ENCODE results near the gene GMEB2. TPM values are rescaled to one million over a fixed set of nuclear protein-coding genes. Genes with fewer than 3 reads are reported as not detected.
A peak's percentile ranks its signal among the peaks of the same experiment; 100 is the strongest.
"Not testable (repeated sequence)": the region's sequence is repeated elsewhere in the genome, so short reads cannot be mapped to it uniquely, and the experiment has no call there.

Gene GMEB2
- total RNA-seq, 1 experiment from 2014 or later, result 15.0 TPM

GRCh38 chr20:63617092-63617875 is 9.6 kb downstream of the GMEB2 start:
- no peak for DNase-seq (ENCODE audit: low spot score)

DNA sequence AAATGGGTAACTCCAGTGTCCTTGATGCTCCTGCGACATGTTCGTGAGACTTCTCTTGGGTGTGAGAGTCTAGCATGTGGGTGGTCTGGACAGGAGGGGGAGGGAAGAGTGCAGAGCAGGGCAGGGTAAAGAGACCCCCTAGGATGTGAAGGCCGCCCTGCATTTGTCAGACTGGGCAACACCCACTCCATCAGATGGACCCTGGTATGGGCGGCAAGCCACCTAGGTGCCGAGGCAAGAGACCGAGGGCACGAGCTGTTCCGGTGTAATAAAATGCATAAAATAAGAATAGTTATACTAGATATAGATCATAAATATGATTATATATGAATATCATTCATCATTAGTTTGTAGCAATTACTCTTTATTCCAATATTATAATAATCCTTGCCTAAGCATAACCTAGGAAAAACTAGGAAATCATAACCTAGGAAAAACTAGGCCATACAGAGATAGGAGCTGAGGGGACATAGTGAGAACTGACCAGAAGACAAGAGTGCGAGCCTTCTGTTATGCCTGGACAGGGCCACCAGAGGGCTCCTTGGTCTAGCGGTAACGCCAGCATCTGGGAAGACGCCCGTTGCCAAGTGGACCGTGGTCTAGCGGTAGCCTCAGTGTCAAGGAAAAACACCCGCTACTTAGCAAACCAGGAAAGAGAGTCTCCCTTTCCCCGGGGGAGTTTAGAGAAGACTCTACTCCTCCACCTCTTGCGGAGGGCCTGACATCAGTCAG is 12.9 kb downstream of the GMEB2 start:
- not testable (repeated sequence) for DNase-seq (ENCODE audit: low spot score)

GRCh38 chr20:63612276-63612931 is 14.5 kb downstream of the GMEB2 start:
- DNase-seq (ENCODE audit: low spot score), result peak; percentile 46

DNA sequence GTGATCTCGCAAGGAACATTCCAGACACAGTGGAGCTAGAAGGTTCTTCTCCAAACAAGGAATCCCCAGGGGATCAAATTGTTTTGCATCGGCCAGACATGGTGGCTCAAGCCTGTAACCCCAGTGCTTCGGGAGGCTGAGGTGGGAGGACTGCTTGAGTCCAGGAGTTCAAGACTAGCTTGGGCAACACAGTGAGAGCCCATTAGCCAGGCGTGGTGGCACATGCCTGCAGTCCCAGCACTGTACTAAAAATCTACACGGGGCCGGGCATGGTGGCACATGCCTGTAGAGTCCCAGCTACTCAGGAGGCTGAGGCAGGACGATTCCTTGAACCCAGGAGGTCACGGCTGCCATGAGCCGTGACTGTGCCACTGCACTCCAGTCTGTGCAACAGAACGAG is 15.3 kb downstream of the GMEB2 start:
- DNase-seq (ENCODE audit: low spot score), result no peak

DNA sequence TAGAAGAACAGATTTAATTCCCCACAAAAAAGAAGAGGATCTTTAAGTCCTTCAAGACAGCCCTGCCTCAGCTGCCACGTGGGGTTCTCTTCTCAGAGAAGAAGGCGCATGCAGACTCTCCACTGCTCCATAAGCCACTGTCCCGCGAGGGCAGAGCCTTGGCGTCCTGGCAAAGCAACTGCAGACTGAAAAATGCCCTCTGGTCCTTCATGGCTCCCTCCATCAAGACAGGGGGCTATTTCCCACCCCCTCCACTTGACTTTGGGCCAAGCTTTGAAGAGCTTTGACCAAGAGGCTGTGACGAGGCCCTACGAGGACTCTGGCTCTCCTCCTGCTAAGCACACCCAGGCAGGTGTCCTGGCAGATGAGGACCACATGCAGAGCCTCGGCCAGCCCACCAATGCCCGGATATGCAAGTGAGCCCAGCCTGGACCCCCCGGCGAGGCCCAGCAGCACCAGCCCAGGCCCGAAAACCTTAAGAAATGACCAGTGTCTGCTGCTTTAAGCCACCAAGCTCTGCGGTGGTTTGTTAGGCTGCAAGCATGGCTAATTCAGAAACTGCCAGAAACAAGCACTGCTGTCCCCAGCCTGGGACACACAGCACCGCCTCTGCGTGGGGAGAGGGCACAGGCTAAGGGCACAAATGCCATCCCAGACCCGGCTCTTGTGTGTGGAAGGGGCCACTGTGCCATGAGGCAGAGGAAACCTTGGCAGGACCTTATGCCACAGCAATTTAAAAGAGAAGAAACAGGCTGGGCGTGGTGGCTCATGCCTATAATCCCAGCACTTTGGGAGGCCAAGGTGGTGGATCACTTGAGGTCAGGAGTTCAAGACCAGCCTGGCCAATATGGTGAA is 16.1 kb downstream of the GMEB2 start:
- no peak for DNase-seq (ENCODE audit: low spot score)

GRCh38 chr20:63606686-63607085 is 20.2 kb downstream of the GMEB2 start:
- no peak for DNase-seq (ENCODE audit: low spot score)

GRCh38 chr20:63602321-63602720 is 24.6 kb downstream of the GMEB2 start:
- no peak for DNase-seq (ENCODE audit: low spot score)

DNA sequence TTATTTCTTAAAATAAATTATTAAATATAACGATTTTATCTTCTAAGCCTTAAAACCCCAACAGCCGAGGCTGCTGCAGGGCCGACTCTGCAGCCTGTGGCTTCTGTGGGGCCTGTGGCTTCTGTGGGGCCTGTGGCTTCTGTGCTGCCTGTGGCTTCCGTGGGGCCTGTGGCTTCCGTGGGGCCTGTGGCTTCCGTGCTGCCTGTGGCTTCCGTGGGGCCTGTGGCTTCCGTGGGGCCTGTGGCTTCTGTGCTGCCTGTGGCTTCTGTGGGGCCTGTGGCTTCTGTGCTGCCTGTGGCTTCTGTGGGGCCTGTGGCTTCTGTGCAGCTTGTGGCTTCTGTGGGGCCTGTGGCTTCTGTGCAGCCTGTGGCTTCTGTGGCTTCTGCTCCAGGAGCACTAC is 25.2 kb downstream of the GMEB2 start:
- DNase-seq (ENCODE audit: low spot score), result not testable (repeated sequence)

DNA sequence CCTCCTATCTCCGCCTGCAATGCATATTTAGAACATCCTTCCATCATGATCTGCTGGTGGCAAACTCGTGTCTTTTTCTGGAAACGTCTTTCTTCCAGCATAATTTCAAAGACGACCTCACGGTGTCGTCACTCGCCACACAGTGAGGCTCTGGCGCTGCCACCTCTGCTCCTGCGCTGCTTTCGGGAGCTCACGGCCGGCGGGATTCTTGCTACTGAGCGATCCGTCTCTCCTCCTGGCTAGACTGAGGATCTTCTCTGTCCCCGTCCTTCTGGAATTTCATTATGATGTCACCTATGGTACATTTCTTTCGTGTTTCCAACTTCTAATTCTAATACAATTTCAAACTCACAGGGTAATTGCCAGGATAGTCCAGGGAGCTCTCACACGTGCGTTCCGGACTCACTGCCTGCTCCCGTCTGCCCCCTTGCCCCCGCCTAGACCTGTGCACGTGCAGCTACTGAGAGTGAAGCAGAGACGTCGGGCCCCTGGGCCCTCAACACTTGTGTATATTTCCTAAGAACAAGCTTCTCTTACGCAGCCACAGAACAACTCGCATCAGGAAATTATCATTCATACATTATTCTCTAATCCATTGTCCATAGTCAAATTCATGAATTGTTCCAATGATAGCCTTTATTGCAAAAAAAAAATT is 27.4 kb downstream of the GMEB2 start:
- no peak for DNase-seq (ENCODE audit: low spot score)

- DNase-seq (ENCODE audit: low spot score), result no peak
Measured at GRCh38 chr20:63598479-63599395, 28.2 kb downstream of the GMEB2 start.

DNA sequence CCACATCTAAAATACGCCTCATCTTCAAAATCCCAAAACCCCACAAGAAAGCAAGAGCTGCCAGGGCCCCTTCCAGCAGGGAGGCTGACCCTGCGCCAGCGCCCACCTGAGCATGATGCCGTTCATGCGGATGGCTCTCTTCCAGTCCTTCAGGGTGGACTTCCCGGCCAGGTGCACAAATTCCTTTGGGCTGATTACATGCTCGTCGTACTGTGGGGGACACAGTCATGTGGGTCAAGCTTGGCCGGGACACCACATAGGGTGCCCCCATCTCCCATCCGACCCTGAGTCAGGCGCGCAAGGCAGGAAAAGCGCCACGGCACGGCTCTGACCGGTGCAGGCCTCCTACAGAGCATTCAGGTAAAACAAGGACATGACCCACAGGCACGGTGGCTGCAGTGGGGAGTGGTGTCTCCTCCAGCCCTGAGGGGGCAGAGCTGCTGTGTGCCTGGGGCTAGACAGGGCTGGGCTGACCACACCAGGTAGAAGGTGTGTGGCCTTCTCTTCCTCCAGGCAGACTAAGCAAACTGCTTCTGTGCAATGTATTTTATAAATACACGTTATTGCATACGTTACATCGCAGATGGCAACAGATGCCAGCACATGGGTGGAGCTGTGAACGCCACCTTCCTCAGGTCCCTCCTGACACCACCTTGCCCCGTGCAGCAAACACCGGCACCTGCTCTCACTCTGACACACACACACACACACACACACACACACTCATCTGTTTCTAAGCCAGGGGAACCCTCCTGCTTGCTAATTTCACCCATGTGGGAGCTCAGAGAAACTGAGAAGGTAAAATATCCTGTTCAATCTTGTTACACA is 29.0 kb downstream of the GMEB2 start:
- no peak for DNase-seq (ENCODE audit: low spot score)

- no peak for DNase-seq (ENCODE audit: low spot score)
Measured at GRCh38 chr20:63596423-63596822, 30.5 kb downstream of the GMEB2 start.

DNA sequence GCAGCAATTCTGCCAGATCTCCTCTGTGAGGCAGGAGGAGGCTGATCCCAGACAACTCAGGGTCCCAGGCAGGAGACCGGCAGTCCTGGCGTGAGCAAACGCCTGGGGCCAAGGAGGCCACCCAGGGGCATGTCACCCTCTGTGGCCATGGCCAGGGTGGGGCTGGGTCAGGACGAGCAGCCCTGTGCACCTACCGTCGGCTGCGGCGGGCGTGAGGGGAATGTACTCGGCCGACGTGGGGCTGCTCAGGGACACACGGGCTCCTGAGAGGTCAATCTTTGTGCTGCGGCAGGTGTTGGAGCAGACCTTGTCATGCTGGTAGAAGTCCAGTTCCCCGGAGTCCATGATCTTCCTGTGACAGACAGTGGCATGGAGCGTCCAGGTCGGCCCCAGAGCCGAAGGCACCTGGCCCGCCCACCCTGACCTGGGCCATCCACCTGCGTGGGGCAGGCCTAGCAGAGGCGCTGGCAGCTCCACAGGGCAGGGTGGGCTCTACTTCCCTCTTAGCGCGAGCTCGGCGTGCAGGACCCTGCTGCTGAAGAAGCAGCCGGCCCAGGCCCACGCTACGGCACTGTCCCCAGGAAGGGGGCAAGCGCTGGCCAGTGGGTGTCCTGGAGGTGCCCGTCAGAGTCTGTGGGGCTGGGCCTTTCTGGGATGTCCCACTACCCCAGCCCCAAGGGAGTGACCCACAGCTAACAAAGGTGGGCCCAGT is 31.3 kb downstream of the GMEB2 start:
- DNase-seq (ENCODE audit: low spot score), result no peak

DNA sequence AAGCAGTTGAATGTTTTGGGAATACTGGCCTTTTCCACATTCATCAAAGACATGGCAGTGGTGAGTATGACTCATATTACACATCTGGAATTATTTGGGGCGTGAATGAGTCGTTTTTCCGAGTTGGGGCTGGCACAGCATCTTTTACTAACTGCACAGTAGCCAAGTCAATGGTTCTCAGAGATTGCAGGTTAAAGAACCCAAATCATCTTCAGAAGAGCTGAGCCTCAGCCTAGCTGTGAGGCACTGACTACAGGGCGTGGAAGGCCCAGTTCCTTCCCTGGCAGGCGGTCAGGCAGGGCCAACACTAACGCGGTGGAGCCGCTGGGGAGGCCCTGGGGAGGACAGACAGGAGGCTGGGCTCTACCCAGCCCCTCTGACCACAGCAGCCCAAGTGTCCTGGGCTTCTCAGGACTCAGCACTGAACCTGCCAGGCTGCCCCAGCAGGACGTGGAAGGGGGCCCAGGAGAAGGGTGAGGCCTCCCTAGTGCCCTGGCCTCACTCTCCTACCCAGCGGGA is 32.8 kb downstream of the GMEB2 start:
- peak; percentile 47 for DNase-seq (ENCODE audit: low spot score)

DNA sequence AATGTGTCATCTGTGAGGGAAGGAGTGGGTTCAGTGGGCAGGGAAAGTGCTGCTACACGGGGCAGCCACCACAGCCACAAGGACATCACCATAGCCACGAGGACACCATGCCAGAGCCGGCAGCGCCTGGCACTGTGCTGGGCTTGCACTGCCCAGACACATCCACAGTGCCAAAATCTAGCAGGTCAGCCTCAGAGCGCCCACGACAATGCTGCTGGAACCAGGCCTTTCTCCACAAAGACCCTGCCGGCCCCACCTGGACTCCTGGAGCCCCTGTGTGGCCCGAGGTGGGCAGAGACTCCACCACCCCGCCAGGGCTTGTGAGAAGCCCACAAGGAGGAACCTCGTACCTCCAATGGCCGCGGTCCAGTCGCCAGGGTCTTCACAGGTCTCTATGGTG is 34.2 kb downstream of the GMEB2 start:
- DNase-seq (ENCODE audit: low spot score), result no peak

- DNase-seq (ENCODE audit: low spot score), result no peak
Measured at GRCh38 chr20:63591786-63592355, 35.0 kb downstream of the GMEB2 start.

GRCh38 chr20:63591147-63591533 is 35.8 kb downstream of the GMEB2 start:
- no peak for DNase-seq (ENCODE audit: low spot score)

All from A172 (cell line).